Common myeloid progenitor, CD34-positive (primary cell): ENCODE results near the gene TFF3.

Experiments
- CTCF ChIA-PET: fragments of 350-600 bp; sonication (Branson Sonifier 250); formaldehyde crosslinking; loops from one replicate; lab custom pipeline; 2021; ENCODE audit warnings: antibody characterized with exemption; lab: Charles Lee
- POLR2A ChIA-PET: fragments of 350-600 bp; sonication (Branson Sonifier 250); formaldehyde crosslinking; loops from one replicate; lab custom pipeline; 2021; ENCODE audit warnings: antibody characterized with exemption; lab: Charles Lee
- DNase-seq, 3 donors: peaks; one replicate each; pipeline versions ENCODE4 v3.0.0 to v3.0.0-alpha.2; 2013
- H3K27ac ChIP-seq, 2 experiments: 1 replicate in 1 of 2; 2 replicates in 1 of 2; pipeline ENCODE4 v1.7.0; 2013; ENCODE audit warnings: inconsistent platforms in 2 of 2, low read length in 2 of 2, mild to moderate bottlenecking in 2 of 2, low read depth in 1 of 2, moderate library complexity in 1 of 2; ENCODE audit not compliant: severe bottlenecking in 2 of 2, insufficient read depth in 1 of 2, poor library complexity in 1 of 2
- H3K27me3 ChIP-seq, 5 experiments: replicated peaks in 2 of 5; 1 replicate in 3 of 5; 2 replicates in 2 of 5; pipeline versions ENCODE4 v1.6.1 to v1.7.0; 2013; ENCODE audit warnings: low read length in 4 of 5, mild to moderate bottlenecking in 2 of 5, moderate library complexity in 2 of 5, inconsistent platforms in 1 of 5; ENCODE audit not compliant: insufficient read depth in 5 of 5, control insufficient read depth in 4 of 5
- H3K36me3 ChIP-seq, 4 experiments: 1 replicate in 2 of 4; 2 replicates in 2 of 4; pipeline versions ENCODE4 v1.6.1 to v1.7.0; 2013; ENCODE audit warnings: low read length in 3 of 4, control low read depth in 1 of 4, mild to moderate bottlenecking in 1 of 4; ENCODE audit not compliant: control insufficient read depth in 4 of 4, insufficient read depth in 4 of 4
- H3K4me1 ChIP-seq, 4 experiments: 1 replicate in 3 of 4; 2 replicates in 1 of 4; pipeline versions ENCODE4 v1.6.1 to v1.7.1; 2013; ENCODE audit warnings: low read length in 3 of 4, mild to moderate bottlenecking in 3 of 4, control low read depth in 1 of 4, inconsistent platforms in 1 of 4, moderate library complexity in 1 of 4; ENCODE audit not compliant: control insufficient read depth in 4 of 4, insufficient read depth in 4 of 4; ENCODE audit errors: control extremely low read depth in 1 of 4
- H3K4me3 ChIP-seq, 7 experiments: 1 replicate in 4 of 7; 2 replicates in 3 of 7; pipeline versions ENCODE4 v1.5.1 to v1.7.0; 2013; ENCODE audit warnings: mild to moderate bottlenecking in 7 of 7, low read length in 6 of 7, moderate library complexity in 6 of 7, inconsistent platforms in 2 of 7, low read depth in 2 of 7, control low read depth in 1 of 7; ENCODE audit not compliant: insufficient read depth in 4 of 7, control insufficient read depth in 1 of 7; ENCODE audit errors: extremely low read depth in 1 of 7
- H3K9me3 ChIP-seq, 5 experiments: 1 replicate in 4 of 5; 2 replicates in 1 of 5; pipeline versions ENCODE4 v1.6.1 to v1.7.1; 2013; ENCODE audit warnings: low read length in 4 of 5, mild to moderate bottlenecking in 2 of 5, inconsistent platforms in 1 of 5, low read depth in 1 of 5, moderate library complexity in 1 of 5; ENCODE audit not compliant: control insufficient read depth in 4 of 5, insufficient read depth in 2 of 5; ENCODE audit errors: control extremely low read depth in 1 of 5
- WGBS: methylation state at CpG from one replicate; pipeline ENCODE4 v1.1.5; 2013; ENCODE audit not compliant: insufficient coverage; 5-methylcytosine and 5-hydroxymethylcytosine counted together

The TFF3 gene

GRCh38 chr21:42279341-42279871, 35.8 kb downstream of the TFF3 start:
- Histone ChIP-seq H3K4me3 (no peak overlapping the region), H3K9me3 (no peaks in the 10 kb centered on the region), H3K27me3 (no peaks in the 10 kb centered on the region), H3K36me3 (peaks cover 3 to 72% (median 19%) of the 10 kb centered on the region in 4 experiments), H3K4me1 (no peaks in the 10 kb centered on the region), H3K27ac (no peak overlapping the region)
- POLR2A ChIA-PET = interaction anchor here (0.5 to 1.3 kb wide), 3 partner anchors 9 to 65 kb away, joined by 3 to 4 read pairs (median 3); no protein-coding TSS in a partner anchor
- CTCF ChIA-PET = interaction anchor here (0.7 to 3.0 kb wide), 9 partner anchors 9 to 115 kb away, joined by 3 to 10 read pairs (median 3); no protein-coding TSS in a partner anchor
- no peak for DNase-seq
- 96% methylated on average over 17 of the region's 20 CpGs for WGBS

GRCh38 chr21:42278451-42279149, 36.6 kb downstream of the TFF3 start:
- Histone ChIP-seq H3K36me3 (peaks cover 5 to 74% (median 23%) of the 10 kb centered on the region in 4 experiments), H3K4me3 (no peak overlapping the region), H3K27me3 (no peaks in the 10 kb centered on the region), H3K27ac (no peak overlapping the region), H3K9me3 (no peaks in the 10 kb centered on the region), H3K4me1 (peaks cover 0 to 7% (median 0%) of the 10 kb centered on the region in 4 experiments)
- 92% methylated on average over 19 of the region's 19 CpGs for WGBS
- ChIA-PET POLR2A (interaction anchor here (1.1 to 1.3 kb wide), 2 partner anchors 8 to 44 kb away, joined by 3 read pairs; no protein-coding TSS in a partner anchor), CTCF (interaction anchor here (0.9 to 3.0 kb wide), 5 partner anchors 9 to 45 kb away, joined by 3 to 10 read pairs (median 8); no protein-coding TSS in a partner anchor)
- no peak for DNase-seq

DNA sequence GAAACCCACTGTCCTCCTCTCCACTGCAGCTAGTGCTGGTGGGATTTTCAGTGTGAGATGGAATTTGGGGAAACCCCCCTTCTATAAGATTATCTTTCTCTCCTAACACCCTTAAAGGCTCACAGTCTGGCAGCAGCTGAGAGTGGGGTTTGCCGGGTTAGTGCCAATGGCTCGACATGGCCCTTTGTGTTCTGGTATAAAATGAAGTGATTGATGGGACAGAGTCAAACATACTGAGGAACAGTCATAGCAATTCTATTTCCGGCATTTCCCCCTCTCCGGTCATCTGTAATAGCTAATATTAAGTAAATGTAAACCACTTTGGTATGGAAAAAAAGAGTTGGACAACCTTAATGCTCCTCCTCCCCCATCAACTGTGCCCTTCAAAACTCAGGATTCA, 37.6 kb downstream of the TFF3 start:
- Histone ChIP-seq H3K9me3 (no peaks in the 10 kb centered on the region), H3K36me3 (peaks cover 5 to 80% (median 26%) of the 10 kb centered on the region in 4 experiments), H3K4me1 (peaks cover 0 to 8% (median 0%) of the 10 kb centered on the region in 4 experiments), H3K4me3 (no peak overlapping the region), H3K27me3 (no peaks in the 10 kb centered on the region), H3K27ac (no peak overlapping the region)
- POLR2A ChIA-PET = no interaction called here
- CTCF ChIA-PET = interaction anchor here (1.1 to 4.4 kb wide), 3 partner anchors 112 to 129 kb away, joined by 5 to 28 read pairs (median 5); no protein-coding TSS in a partner anchor
- no peak for DNase-seq
- WGBS = 83% methylated on average over 2 of the region's 4 CpGs

GRCh38 chr21:42276526-42277154, 38.6 kb downstream of the TFF3 start:
- CTCF ChIA-PET = interaction anchor here (0.6 to 4.4 kb wide), 10 partner anchors 13 to 177 kb away, joined by 3 to 28 read pairs (median 4); no protein-coding TSS in a partner anchor
- DNase-seq = peak in 1 of 3 donors; percentile 32
- peaks cover 5 to 76% (median 25%) of the 10 kb centered on the region in 4 experiments for H3K36me3 ChIP-seq
- no peak overlapping the region for H3K27ac ChIP-seq
- no peak overlapping the region for H3K4me3 ChIP-seq
- H3K27me3 ChIP-seq = no peaks in the 10 kb centered on the region
- POLR2A ChIA-PET = interaction anchor here (0.7 to 1.3 kb wide), 2 partner anchors 11 to 89 kb away, joined by 3 to 8 read pairs; no protein-coding TSS in a partner anchor
- 98% methylated on average over 17 of the region's 17 CpGs for WGBS
- H3K4me1 ChIP-seq = peaks cover 0 to 8% (median 0%) of the 10 kb centered on the region in 4 experiments
- H3K9me3 ChIP-seq = no peaks in the 10 kb centered on the region

DNA sequence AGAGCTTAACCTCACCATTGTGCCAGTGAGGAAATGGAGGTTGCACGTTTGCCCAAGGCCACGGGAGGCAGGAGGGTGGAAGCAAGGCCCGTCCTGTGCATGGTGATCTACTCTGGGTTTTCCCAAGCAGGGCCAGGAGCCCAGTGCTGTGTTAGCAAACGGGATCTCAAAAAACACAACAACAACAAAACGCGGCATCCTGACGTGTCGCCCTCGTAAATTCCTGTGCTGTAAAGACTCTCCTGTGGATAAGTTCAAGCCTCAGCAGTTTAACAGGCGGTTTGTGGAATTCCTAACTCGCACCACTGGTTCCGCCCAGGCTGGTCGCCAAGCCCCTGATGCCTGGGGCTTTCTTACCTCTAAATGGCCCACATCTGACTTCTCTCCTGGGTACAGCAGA, 39.1 kb downstream of the TFF3 start:
- Histone ChIP-seq H3K4me1 (peaks cover 0 to 8% (median 0%) of the 10 kb centered on the region in 4 experiments), H3K9me3 (no peaks in the 10 kb centered on the region), H3K27ac (no peak overlapping the region), H3K36me3 (peaks cover 5 to 73% (median 25%) of the 10 kb centered on the region in 4 experiments), H3K27me3 (no peaks in the 10 kb centered on the region), H3K4me3 (no peak overlapping the region)
- no peak for DNase-seq
- 97% methylated on average over 13 of the region's 13 CpGs for WGBS
- ChIA-PET POLR2A (interaction anchor here (1.3 kb wide), 1 partner anchor 11 kb away, joined by 3 read pairs; no protein-coding TSS in a partner anchor), CTCF (interaction anchor here (0.6 to 8.0 kb wide), 9 partner anchors 12 to 178 kb away, joined by 3 to 75 read pairs (median 4); no protein-coding TSS in a partner anchor)

DNA sequence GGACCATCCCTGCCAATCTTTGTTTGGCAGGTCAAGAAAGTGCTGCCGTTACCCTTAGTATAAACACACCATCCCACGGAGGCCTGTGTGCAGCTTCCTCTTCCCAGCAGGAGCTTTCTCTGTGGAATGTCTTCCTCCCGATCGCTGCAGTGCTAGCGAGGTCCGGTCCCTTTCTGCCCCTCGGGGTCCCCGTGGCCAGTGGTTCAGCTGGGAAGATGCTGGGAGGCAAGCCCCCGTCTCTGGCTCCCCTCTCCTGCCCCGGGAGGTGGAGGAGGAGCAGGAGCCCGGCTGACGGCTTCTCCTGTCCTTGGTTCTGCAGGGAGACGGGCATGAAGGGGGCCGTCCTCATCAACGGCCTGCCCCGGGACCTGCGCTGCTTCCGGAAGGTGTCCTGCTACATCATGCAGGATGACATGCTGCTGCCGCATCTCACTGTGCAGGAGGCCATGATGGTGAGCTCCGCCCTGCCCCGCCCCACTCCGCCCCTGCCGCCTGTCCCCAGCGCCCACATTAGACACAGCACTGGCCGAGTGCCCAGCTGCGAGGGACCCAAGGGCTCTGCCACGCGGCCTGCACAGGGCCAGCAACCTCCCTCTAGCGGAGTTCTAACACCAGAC, 42.1 kb downstream of the TFF3 start:
- Histone ChIP-seq H3K27me3 (no peaks in the 10 kb centered on the region), H3K36me3 (peaks cover 5 to 50% (median 22%) of the 10 kb centered on the region in 4 experiments), H3K27ac (no peak overlapping the region), H3K4me1 (peaks cover 0 to 29% (median 18%) of the 10 kb centered on the region in 4 experiments), H3K9me3 (no peaks in the 10 kb centered on the region), H3K4me3 (no peak overlapping the region)
- POLR2A ChIA-PET = no interaction called here
- 95% methylated on average over 25 of the region's 29 CpGs for WGBS
- DNase-seq = no peak
- CTCF ChIA-PET = interaction anchor here (0.7 to 8.0 kb wide), 9 partner anchors 13 to 127 kb away, joined by 3 to 75 read pairs (median 5); no protein-coding TSS in a partner anchor
